Trophoblast cell (in vitro differentiated cells and primary cell): ENCODE results near the gene NBDY.

Experiments
- DNase-seq, 2 donors: peaks; one replicate each; pipeline ENCODE4 v3.0.0-alpha.2; 2016
- H2AFZ ChIP-seq: 2 replicates; pipeline ENCODE4 v1.6.1; 2013; ENCODE audit warnings: low read length, moderate library complexity, mild to moderate bottlenecking; ENCODE audit not compliant: insufficient read depth, poor library complexity
- H2AK5ac ChIP-seq: 2 replicates; pipeline ENCODE4 v1.6.1; 2013; ENCODE audit warnings: mild to moderate bottlenecking, low read length
- H2BK120ac ChIP-seq: 2 replicates; pipeline ENCODE4 v1.6.1; 2013; ENCODE audit warnings: low read length, mild to moderate bottlenecking, moderate library complexity; ENCODE audit not compliant: insufficient read depth, poor library complexity
- H2BK12ac ChIP-seq: 2 replicates; pipeline ENCODE4 v1.6.1; 2013; ENCODE audit warnings: mild to moderate bottlenecking, low read length, moderate library complexity
- H2BK5ac ChIP-seq: 2 replicates; pipeline ENCODE4 v1.6.1; 2013; ENCODE audit warnings: low read length, low read depth, moderate library complexity, mild to moderate bottlenecking; ENCODE audit not compliant: poor library complexity
- H3K14ac ChIP-seq: 2 replicates; pipeline ENCODE4 v1.6.1; 2013; ENCODE audit warnings: mild to moderate bottlenecking, low read length
- H3K18ac ChIP-seq: 2 replicates; pipeline ENCODE4 v1.6.1; 2013; ENCODE audit warnings: mild to moderate bottlenecking, low read length
- H3K23ac ChIP-seq: 2 replicates; pipeline ENCODE4 v1.6.1; 2013; ENCODE audit warnings: low read length
- H3K27ac ChIP-seq: 2 replicates; pipeline ENCODE4 v1.5.1; 2013; ENCODE audit warnings: low read depth, mild to moderate bottlenecking, inconsistent platforms, low read length, moderate library complexity
- H3K27me3 ChIP-seq: 2 replicates; pipeline ENCODE4 v1.6.1; 2013; ENCODE audit warnings: inconsistent platforms, mild to moderate bottlenecking, low read length, moderate library complexity; ENCODE audit not compliant: insufficient read depth
- H3K36me3 ChIP-seq, 2 experiments: 1 replicate in 1 of 2; 2 replicates in 1 of 2; pipeline ENCODE4 v1.6.1; 2013; ENCODE audit warnings: low read length in 2 of 2, mild to moderate bottlenecking in 2 of 2, moderate library complexity in 1 of 2; ENCODE audit not compliant: insufficient read depth in 2 of 2, control insufficient read depth in 1 of 2
- H3K4ac ChIP-seq: 2 replicates; pipeline ENCODE4 v1.6.1; 2013; ENCODE audit warnings: low read depth, mild to moderate bottlenecking, low read length, moderate library complexity
- H3K4me1 ChIP-seq, 2 experiments: 1 replicate in 1 of 2; 2 replicates in 1 of 2; pipeline ENCODE4 v1.6.1; 2013; ENCODE audit warnings: low read length in 2 of 2, mild to moderate bottlenecking in 2 of 2, moderate library complexity in 1 of 2; ENCODE audit not compliant: insufficient read depth in 2 of 2, control insufficient read depth in 1 of 2
- H3K4me2 ChIP-seq: 2 replicates; pipeline ENCODE4 v1.6.1; 2013; ENCODE audit warnings: inconsistent platforms, mild to moderate bottlenecking, low read length, moderate library complexity
- H3K4me3 ChIP-seq: 2 replicates; pipeline ENCODE4 v1.5.1; 2013; ENCODE audit warnings: mild to moderate bottlenecking, low read depth, low read length, inconsistent platforms
- H3K79me1 ChIP-seq: one replicate; pipeline ENCODE4 v1.6.1; 2013; ENCODE audit warnings: low read length
- H3K79me2 ChIP-seq: 2 replicates; pipeline ENCODE4 v1.6.1; 2013; ENCODE audit warnings: low read length, mild to moderate bottlenecking; ENCODE audit not compliant: control insufficient read depth, insufficient read depth, poor library complexity
- H3K9ac ChIP-seq: 2 replicates; pipeline ENCODE4 v1.6.1; 2013; ENCODE audit warnings: mild to moderate bottlenecking, low read length
- H3K9me3 ChIP-seq: 2 replicates; pipeline ENCODE4 v1.6.1; 2013; ENCODE audit warnings: low read depth, mild to moderate bottlenecking, control low read depth, inconsistent platforms, low read length; ENCODE audit not compliant: insufficient read depth
- H4K12ac ChIP-seq: 2 replicates; pipeline ENCODE4 v1.6.1; 2013; ENCODE audit warnings: low read depth, mild to moderate bottlenecking, low read length, moderate library complexity
- H4K8ac ChIP-seq: 2 replicates; pipeline ENCODE4 v1.6.1; 2013; ENCODE audit warnings: low read depth, mild to moderate bottlenecking, low read length, moderate library complexity
- H4K91ac ChIP-seq: one replicate; pipeline ENCODE4 v1.6.1; 2013; ENCODE audit warnings: low read depth, mild to moderate bottlenecking, low read length, moderate library complexity
- WGBS: extraction: QIAGEN DNeasy Blood & Tissue Kit; methylation state at CpG from one replicate; pipeline ENCODE4 v1.1.7; 2013; ENCODE audit warnings: missing lambda C conversion rate; ENCODE audit not compliant: insufficient read length, insufficient coverage; ENCODE audit errors: extremely low coverage; 5-methylcytosine and 5-hydroxymethylcytosine counted together

Gene NBDY

DNA sequence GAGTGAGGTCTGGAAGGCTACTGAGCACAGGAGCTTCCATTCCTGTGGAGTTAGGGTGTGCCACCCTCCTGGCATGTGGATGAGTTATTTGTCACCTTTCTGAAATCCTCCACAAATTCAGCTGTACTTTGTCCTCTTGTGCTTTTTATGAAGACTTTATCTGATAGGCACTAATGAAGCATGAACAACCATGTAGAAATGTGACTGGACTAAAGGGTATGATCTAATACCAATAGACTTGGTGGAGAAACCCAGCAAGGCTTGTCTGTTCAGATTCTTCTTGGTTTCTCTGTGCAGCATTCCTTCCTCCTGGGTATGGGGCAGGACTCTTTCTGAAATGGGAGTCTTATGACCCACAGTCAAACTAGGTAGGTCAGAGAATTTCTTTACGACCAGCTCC is 9.6 kb downstream of the NBDY start:
- Histone ChIP-seq H2BK120ac (no peak overlapping the region), H3K4me3 (no peak overlapping the region), H2AFZ (no peak overlapping the region), H4K8ac (no peak overlapping the region), H3K27ac (peak overlapping the region; percentile 83), H3K14ac (no peak overlapping the region), H3K79me2 (no peaks in the 10 kb centered on the region), H3K23ac (no peak overlapping the region), H4K12ac (no peak overlapping the region), H3K4me1 (peaks cover 0 to 4% of the 10 kb centered on the region in 2 experiments), H4K91ac (peak overlapping the region; percentile 55), H3K9ac (no peak overlapping the region), H2BK5ac (no peak overlapping the region), H3K4ac (no peak overlapping the region), H3K79me1 (peaks cover 4% of the 10 kb centered on the region), H2AK5ac (no peak overlapping the region), H3K27me3 (no peaks in the 10 kb centered on the region), H3K4me2 (no peak overlapping the region), H3K18ac (no peak overlapping the region), H3K9me3 (no peaks in the 10 kb centered on the region), H2BK12ac (no peak overlapping the region), H3K36me3 (peaks cover 0 to 3% of the 10 kb centered on the region in 2 experiments)
- no CpG with 5 or more reads among the region's 1 CpG for WGBS
- DNase-seq, result peak; percentile 63 to 88

- Histone ChIP-seq H4K91ac (no peak overlapping the region), H3K9me3 (no peaks in the 10 kb centered on the region), H3K14ac (no peak overlapping the region), H2BK12ac (no peak overlapping the region), H3K9ac (no peak overlapping the region), H2AFZ (no peak overlapping the region), H3K27ac (no peak overlapping the region), H3K36me3 (peaks cover 0 to 2% of the 10 kb centered on the region in 2 experiments), H3K79me1 (no peaks in the 10 kb centered on the region), H3K27me3 (no peaks in the 10 kb centered on the region), H3K79me2 (no peaks in the 10 kb centered on the region), H2AK5ac (no peak overlapping the region), H3K23ac (no peak overlapping the region), H3K4me3 (no peak overlapping the region), H4K12ac (no peak overlapping the region), H3K4me1 (no peaks in the 10 kb centered on the region), H3K4ac (no peak overlapping the region), H2BK120ac (no peak overlapping the region), H4K8ac (no peak overlapping the region), H3K18ac (no peak overlapping the region), H2BK5ac (no peak overlapping the region), H3K4me2 (no peak overlapping the region)
- DNase-seq, result peak in 1 of 2 donors; percentile 73
- no CpG with 5 or more reads among the region's 4 CpGs for WGBS
These were observed 16.0 kb downstream of the NBDY start for GRCh38 chrX:56744996-56745395.

GRCh38 chrX:56746996-56747395 is 18.0 kb downstream of the NBDY start:
- WGBS, result no CpG with 5 or more reads among the region's 1 CpG
- Histone ChIP-seq H3K4me2 (no peak overlapping the region), H3K4me3 (no peak overlapping the region), H2AFZ (no peak overlapping the region), H2AK5ac (no peak overlapping the region), H4K12ac (no peak overlapping the region), H3K4ac (no peak overlapping the region), H3K14ac (no peak overlapping the region), H3K79me1 (no peaks in the 10 kb centered on the region), H3K9ac (no peak overlapping the region), H4K8ac (no peak overlapping the region), H2BK5ac (no peak overlapping the region), H3K23ac (no peak overlapping the region), H3K36me3 (peaks cover 0 to 2% of the 10 kb centered on the region in 2 experiments), H3K27me3 (no peaks in the 10 kb centered on the region), H2BK120ac (no peak overlapping the region), H4K91ac (no peak overlapping the region), H3K4me1 (no peaks in the 10 kb centered on the region), H3K79me2 (no peaks in the 10 kb centered on the region), H3K18ac (no peak overlapping the region), H2BK12ac (no peak overlapping the region), H3K9me3 (no peaks in the 10 kb centered on the region), H3K27ac (no peak overlapping the region)
- no peak for DNase-seq

DNA sequence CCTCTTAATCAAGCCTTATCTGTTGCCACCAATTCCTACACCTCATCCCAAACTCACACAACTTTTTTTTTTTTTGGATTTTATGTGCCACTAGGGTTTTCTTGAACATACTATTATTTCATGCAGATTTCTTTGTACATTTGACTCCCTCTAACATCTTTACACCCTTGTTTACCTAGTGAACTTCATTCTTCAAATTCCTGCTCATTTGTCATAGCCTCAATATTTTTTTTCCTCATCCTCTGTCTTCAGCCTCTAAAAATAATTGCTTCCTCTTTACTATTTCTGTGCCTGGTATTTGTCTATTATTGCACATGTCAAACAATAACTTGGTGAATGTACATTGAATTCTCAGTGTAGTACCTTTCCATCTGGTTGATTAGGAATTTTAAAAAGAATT is 22.0 kb downstream of the NBDY start:
- no peak overlapping the region for H4K8ac ChIP-seq
- H3K79me2 ChIP-seq, result no peaks in the 10 kb centered on the region
- H4K91ac ChIP-seq, result no peak overlapping the region
- no peak overlapping the region for H2BK5ac ChIP-seq
- no peak overlapping the region for H3K9ac ChIP-seq
- no peak overlapping the region for H3K27ac ChIP-seq
- H3K4me1 ChIP-seq, result no peaks in the 10 kb centered on the region
- H2BK12ac ChIP-seq, result no peak overlapping the region
- peaks cover 0 to 2% of the 10 kb centered on the region in 2 experiments for H3K36me3 ChIP-seq
- H2AFZ ChIP-seq, result no peak overlapping the region
- no peak overlapping the region for H3K4ac ChIP-seq
- H3K18ac ChIP-seq, result no peak overlapping the region
- H3K9me3 ChIP-seq, result no peaks in the 10 kb centered on the region
- no peak overlapping the region for H3K14ac ChIP-seq
- H3K79me1 ChIP-seq, result no peaks in the 10 kb centered on the region
- no peak overlapping the region for H4K12ac ChIP-seq
- no peak overlapping the region for H3K4me2 ChIP-seq
- no peak overlapping the region for H3K23ac ChIP-seq
- no peak for DNase-seq
- H3K27me3 ChIP-seq, result no peaks in the 10 kb centered on the region
- no peak overlapping the region for H2AK5ac ChIP-seq
- H3K4me3 ChIP-seq, result no peak overlapping the region
- H2BK120ac ChIP-seq, result no peak overlapping the region
